ENCODE results near the gene CTDSP2. TPM values are rescaled to one million over a fixed set of nuclear protein-coding genes. Genes with fewer than 3 reads are reported as not detected.

CTDSP2 gene
- total and polyA plus RNA-seq, 10 of the 15 experiments (the other 5 are each of a cell fraction or from before 2014, with no cell fraction given): 17.3 to 98.2 (median 54.1) TPM

GRCh38 chr12:57890191-57891115, 43.9 kb upstream of the CTDSP2 start (continued):
- TF ChIP-seq ZNF592 (IDR thresholded peaks at IDR 0.05) (no peak), RELB (IDR thresholded peaks at IDR 0.05; ENCODE audit: low read depth) (no peak), BHLHE40 (IDR thresholded peaks at IDR 0.05; ENCODE audit: borderline replicate concordance in 1 of 2, low read depth in 2 of 2, low read length in 1 of 2) (no peak), NFXL1 (IDR thresholded peaks at IDR 0.05; ENCODE audit: borderline replicate concordance) (no peak), STAT3 (IDR thresholded peaks at IDR 0.05; ENCODE audit: low read depth, low read length) (no peak), CEBPB (IDR thresholded peaks at IDR 0.05; ENCODE audit: borderline replicate concordance in 1 of 2, low read depth in 2 of 2, low read length in 2 of 2) (no peak), TAF1 (IDR thresholded peaks at IDR 0.05; ENCODE audit: borderline replicate concordance, low read depth, low read length) (no peak), RFX5 (IDR thresholded peaks at IDR 0.05; ENCODE audit: low read depth, low read length) (no peak)
- TF ChIP-seq, protein P1, sequence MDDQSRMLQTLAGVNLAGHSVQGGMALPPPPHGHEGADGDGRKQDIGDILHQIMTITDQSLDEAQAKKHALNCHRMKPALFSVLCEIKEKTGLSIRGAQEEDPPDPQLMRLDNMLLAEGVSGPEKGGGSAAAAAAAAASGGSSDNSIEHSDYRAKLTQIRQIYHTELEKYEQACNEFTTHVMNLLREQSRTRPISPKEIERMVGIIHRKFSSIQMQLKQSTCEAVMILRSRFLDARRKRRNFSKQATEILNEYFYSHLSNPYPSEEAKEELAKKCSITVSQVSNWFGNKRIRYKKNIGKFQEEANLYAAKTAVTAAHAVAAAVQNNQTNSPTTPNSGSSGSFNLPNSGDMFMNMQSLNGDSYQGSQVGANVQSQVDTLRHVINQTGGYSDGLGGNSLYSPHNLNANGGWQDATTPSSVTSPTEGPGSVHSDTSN (IDR thresholded peaks at IDR 0.05; ENCODE audit: insufficient replicate concordance, low read depth, low read length): no peak
